ENCODE measurements around the gene RNASE8.

GRCh38 chr14:21099596-21099985 lies 42.0 kb downstream of the RNASE8 start:
- TF ChIP-seq TAF1 (IDR thresholded peaks at IDR 0.05; ENCODE audit: low read depth): no peak
- TF ChIP-seq, protein P1, sequence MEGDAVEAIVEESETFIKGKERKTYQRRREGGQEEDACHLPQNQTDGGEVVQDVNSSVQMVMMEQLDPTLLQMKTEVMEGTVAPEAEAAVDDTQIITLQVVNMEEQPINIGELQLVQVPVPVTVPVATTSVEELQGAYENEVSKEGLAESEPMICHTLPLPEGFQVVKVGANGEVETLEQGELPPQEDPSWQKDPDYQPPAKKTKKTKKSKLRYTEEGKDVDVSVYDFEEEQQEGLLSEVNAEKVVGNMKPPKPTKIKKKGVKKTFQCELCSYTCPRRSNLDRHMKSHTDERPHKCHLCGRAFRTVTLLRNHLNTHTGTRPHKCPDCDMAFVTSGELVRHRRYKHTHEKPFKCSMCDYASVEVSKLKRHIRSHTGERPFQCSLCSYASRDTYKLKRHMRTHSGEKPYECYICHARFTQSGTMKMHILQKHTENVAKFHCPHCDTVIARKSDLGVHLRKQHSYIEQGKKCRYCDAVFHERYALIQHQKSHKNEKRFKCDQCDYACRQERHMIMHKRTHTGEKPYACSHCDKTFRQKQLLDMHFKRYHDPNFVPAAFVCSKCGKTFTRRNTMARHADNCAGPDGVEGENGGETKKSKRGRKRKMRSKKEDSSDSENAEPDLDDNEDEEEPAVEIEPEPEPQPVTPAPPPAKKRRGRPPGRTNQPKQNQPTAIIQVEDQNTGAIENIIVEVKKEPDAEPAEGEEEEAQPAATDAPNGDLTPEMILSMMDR (IDR thresholded peaks at IDR 0.05; ENCODE audit: poor library complexity, severe bottlenecking): no peak
- TF ChIP-seq EZH2 (IDR thresholded peaks at IDR 0.05; ENCODE audit: borderline replicate concordance, insufficient read depth, low read length, poor library complexity, severe bottlenecking): no peak
- no peak for TF ChIP-seq EP300 (conservative IDR thresholded peaks at IDR 0.05; ENCODE audit: poor library complexity, severe bottlenecking)
